Gastrocnemius medialis (tissue), 4 donors: ENCODE results near the gene PIK3C2G.
"Not testable (repeated sequence)": the region's sequence is repeated elsewhere in the genome, so short reads cannot be mapped to it uniquely, and the experiment has no call there.

ENCODE experiments used
- POLR2A ChIP-seq, 2 donors: fragments of 450-650 bp; IDR thresholded peaks; one replicate each; pipeline ENCODE4 v1.6.1; 2017; ENCODE audit warnings: antibody characterized with exemption in 2 of 2, mild to moderate bottlenecking in 2 of 2, moderate library complexity in 2 of 2
- TF ChIP-seq, protein P1 (sequence below), 5 experiments: fragments of 450-650 bp in 3 of 5; fragments of 200-600 bp in 2 of 5; sonication (generic) in 2 of 5; IDR thresholded peaks in 4 of 5; conservative IDR thresholded peaks in 1 of 5; 1 replicate in 4 of 5; 2 replicates in 1 of 5; pipeline ENCODE4 v1.5.1; 2016 to 2019; ENCODE audit warnings: antibody characterized with exemption in 5 of 5, mild to moderate bottlenecking in 3 of 5, moderate library complexity in 3 of 5

DNA sequence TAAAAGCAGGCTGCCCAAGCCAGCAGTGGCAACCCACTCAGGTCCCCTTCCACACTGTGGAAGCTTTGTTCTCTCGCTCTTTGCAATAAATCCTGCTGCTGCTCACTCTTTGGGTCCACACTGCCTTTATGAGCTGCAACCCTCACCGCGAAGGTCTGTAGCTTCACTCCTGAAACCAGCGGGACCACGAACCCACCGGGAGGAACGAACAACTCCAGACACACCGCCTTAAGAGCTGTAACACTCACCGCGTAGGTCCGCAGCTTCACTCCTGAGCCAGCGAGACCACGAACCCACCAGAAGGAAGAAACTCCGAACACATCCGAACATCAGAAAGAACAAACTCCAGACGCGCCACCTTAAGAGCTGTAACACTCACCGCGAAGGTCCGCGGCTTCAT lies 239.4 kb downstream of the PIK3C2G start:
- not testable (repeated sequence) for TF ChIP-seq POLR2A (IDR thresholded peaks at IDR 0.05)
- TF ChIP-seq, protein P1, sequence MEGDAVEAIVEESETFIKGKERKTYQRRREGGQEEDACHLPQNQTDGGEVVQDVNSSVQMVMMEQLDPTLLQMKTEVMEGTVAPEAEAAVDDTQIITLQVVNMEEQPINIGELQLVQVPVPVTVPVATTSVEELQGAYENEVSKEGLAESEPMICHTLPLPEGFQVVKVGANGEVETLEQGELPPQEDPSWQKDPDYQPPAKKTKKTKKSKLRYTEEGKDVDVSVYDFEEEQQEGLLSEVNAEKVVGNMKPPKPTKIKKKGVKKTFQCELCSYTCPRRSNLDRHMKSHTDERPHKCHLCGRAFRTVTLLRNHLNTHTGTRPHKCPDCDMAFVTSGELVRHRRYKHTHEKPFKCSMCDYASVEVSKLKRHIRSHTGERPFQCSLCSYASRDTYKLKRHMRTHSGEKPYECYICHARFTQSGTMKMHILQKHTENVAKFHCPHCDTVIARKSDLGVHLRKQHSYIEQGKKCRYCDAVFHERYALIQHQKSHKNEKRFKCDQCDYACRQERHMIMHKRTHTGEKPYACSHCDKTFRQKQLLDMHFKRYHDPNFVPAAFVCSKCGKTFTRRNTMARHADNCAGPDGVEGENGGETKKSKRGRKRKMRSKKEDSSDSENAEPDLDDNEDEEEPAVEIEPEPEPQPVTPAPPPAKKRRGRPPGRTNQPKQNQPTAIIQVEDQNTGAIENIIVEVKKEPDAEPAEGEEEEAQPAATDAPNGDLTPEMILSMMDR (IDR thresholded peaks at IDR 0.05 in 4 of 5, conservative IDR thresholded peaks at IDR 0.05 in 1 of 5) = not testable (repeated sequence)
